ENCODE results near the gene RAP2A.

RAP2A gene

DNA sequence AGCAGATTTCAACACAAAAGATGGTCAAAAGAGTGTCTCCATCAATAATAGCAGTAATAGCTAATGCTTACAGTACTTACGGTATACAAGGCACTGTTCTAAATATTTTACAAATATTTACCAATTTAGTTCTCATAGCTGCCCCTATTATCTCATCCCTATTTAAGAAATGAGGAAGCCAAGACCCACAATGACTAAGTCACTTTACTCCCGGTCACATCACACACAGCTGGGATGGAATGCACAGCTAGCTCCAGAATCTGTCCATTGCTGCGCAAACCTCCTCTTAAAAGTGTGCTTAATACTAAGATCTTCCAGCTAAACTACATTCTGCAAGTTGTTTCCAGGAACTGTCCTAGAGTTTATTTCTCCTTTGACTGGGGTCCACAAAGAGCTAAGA, 63.4 kb downstream of the RAP2A start:
- no peak overlapping the region for H3K4me2 ChIP-seq (ENCODE audit: low read length)
- no peaks in the 10 kb centered on the region for H3K36me3 ChIP-seq (ENCODE audit: insufficient read depth, low read length)
- TF ChIP-seq CTCF (IDR thresholded peaks at IDR 0.05; ENCODE audit: low read length): no peak
- no peak overlapping the region for H3K9ac ChIP-seq (ENCODE audit: low read length)
- H4K20me1 ChIP-seq (ENCODE audit: insufficient read depth, low read length): no peaks in the 10 kb centered on the region
- H2AFZ ChIP-seq (ENCODE audit: low read length): no peak overlapping the region
- no peaks in the 10 kb centered on the region for H3F3A ChIP-seq (ENCODE audit: insufficient read depth, low read length)
- no peaks in the 10 kb centered on the region for H3K79me2 ChIP-seq (ENCODE audit: insufficient read depth, low read length)
- H3K4me1 ChIP-seq (ENCODE audit: insufficient read depth, low read length, severe bottlenecking): no peaks in the 10 kb centered on the region
- no peak overlapping the region for H3K4me3 ChIP-seq (ENCODE audit: low read depth, low read length, poor library complexity, severe bottlenecking)
- no peaks in the 10 kb centered on the region for H3K9me2 ChIP-seq (ENCODE audit: low read depth, low read length)
- H3K27me3 ChIP-seq (ENCODE audit: insufficient read depth, low read length): no peaks in the 10 kb centered on the region
- H3K27ac ChIP-seq (ENCODE audit: low read depth, low read length, poor library complexity, severe bottlenecking): no peak overlapping the region
- no peaks in the 10 kb centered on the region for H3K9me3 ChIP-seq (ENCODE audit: low read length)

DNA sequence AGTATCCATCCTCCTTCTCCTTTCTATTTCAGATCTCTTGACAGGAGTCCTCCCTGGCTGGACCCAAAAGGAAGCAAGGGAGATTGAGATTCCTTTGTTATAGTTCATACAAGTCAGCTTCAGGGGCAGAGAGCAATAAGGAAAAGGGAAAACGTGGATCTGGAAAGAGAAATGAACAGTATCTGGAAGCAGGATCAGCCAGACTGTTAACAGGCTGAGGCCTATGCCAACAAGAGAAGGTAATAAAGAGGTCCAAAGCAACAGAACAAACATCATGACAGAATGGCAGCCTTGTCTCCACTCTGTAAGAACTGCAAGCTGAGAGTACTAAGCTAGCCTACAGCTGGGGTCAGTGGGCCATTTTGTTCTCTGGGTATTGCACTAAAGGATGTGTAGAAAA, 64.5 kb downstream of the RAP2A start:
- H3K36me3 ChIP-seq (ENCODE audit: insufficient read depth, low read length): no peaks in the 10 kb centered on the region
- no peak overlapping the region for H3K4me3 ChIP-seq (ENCODE audit: low read depth, low read length, poor library complexity, severe bottlenecking)
- H3K27me3 ChIP-seq (ENCODE audit: insufficient read depth, low read length): no peaks in the 10 kb centered on the region
- H3K9me3 ChIP-seq (ENCODE audit: low read length): no peaks in the 10 kb centered on the region
- H3K9ac ChIP-seq (ENCODE audit: low read length): no peak overlapping the region
- no peaks in the 10 kb centered on the region for H3F3A ChIP-seq (ENCODE audit: insufficient read depth, low read length)
- no peaks in the 10 kb centered on the region for H3K4me1 ChIP-seq (ENCODE audit: insufficient read depth, low read length, severe bottlenecking)
- no peak overlapping the region for H3K27ac ChIP-seq (ENCODE audit: low read depth, low read length, poor library complexity, severe bottlenecking)
- no peaks in the 10 kb centered on the region for H3K9me2 ChIP-seq (ENCODE audit: low read depth, low read length)
- H3K4me2 ChIP-seq (ENCODE audit: low read length): no peak overlapping the region
- H3K79me2 ChIP-seq (ENCODE audit: insufficient read depth, low read length): no peaks in the 10 kb centered on the region
- no peaks in the 10 kb centered on the region for H4K20me1 ChIP-seq (ENCODE audit: insufficient read depth, low read length)
- TF ChIP-seq EZH2 (IDR thresholded peaks at IDR 0.05; ENCODE audit: borderline replicate concordance, low read length): no peak
- no peak for TF ChIP-seq CTCF (IDR thresholded peaks at IDR 0.05; ENCODE audit: low read length)
- H2AFZ ChIP-seq (ENCODE audit: low read length): no peak overlapping the region

- Histone ChIP-seq H3K4me1 (ENCODE audit: insufficient read depth, low read length, severe bottlenecking) (no peaks in the 10 kb centered on the region), H4K20me1 (ENCODE audit: insufficient read depth, low read length) (no peaks in the 10 kb centered on the region), H3K79me2 (ENCODE audit: insufficient read depth, low read length) (no peaks in the 10 kb centered on the region), H2AFZ (ENCODE audit: low read length) (no peak overlapping the region), H3K36me3 (ENCODE audit: insufficient read depth, low read length) (no peaks in the 10 kb centered on the region), H3K9me3 (ENCODE audit: low read length) (no peaks in the 10 kb centered on the region), H3F3A (ENCODE audit: insufficient read depth, low read length) (no peaks in the 10 kb centered on the region), H3K27ac (ENCODE audit: low read depth, low read length, poor library complexity, severe bottlenecking) (no peak overlapping the region), H3K9me2 (ENCODE audit: low read depth, low read length) (no peaks in the 10 kb centered on the region), H3K9ac (ENCODE audit: low read length) (no peak overlapping the region), H3K4me3 (ENCODE audit: low read depth, low read length, poor library complexity, severe bottlenecking) (no peak overlapping the region), H3K4me2 (ENCODE audit: low read length) (no peak overlapping the region), H3K27me3 (ENCODE audit: insufficient read depth, low read length) (no peaks in the 10 kb centered on the region)
- no peak for TF ChIP-seq CTCF (IDR thresholded peaks at IDR 0.05; ENCODE audit: low read length)
- no peak for TF ChIP-seq EZH2 (IDR thresholded peaks at IDR 0.05; ENCODE audit: borderline replicate concordance, low read length)
Observed at GRCh38 chr13:97499181-97499580, 65.2 kb downstream of the RAP2A start.
